ENCODE measurements around the gene SDR42E2.
A peak's percentile ranks its signal among the peaks of the same experiment; 100 is the strongest.

Gene SDR42E2

GRCh38 chr16:22138482-22138881 is 23.8 kb upstream of the SDR42E2 start:
- TF ChIP-seq SCRT2 (tag by site-specific recombination; IDR thresholded peaks at IDR 0.05) (0 out of 2 replicates have a peak, but pooled peaks have one; percentile 21), ZNF548 (tag by site-specific recombination; IDR thresholded peaks at IDR 0.05) (no peak)
- H3K27ac ChIP-seq (ENCODE audit: extremely low read depth, low read depth, low read length), result no peak overlapping the region
- ChIA-PET POLR2A (no interaction called here), CTCF (no interaction called here)
- H3K9me3 ChIP-seq (ENCODE audit: control insufficient read depth, insufficient read depth, low read depth, low read length), result no peaks in the 10 kb centered on the region
- no peaks in the 10 kb centered on the region for H3K4me1 ChIP-seq (ENCODE audit: control insufficient read depth, insufficient read depth, low read length)
- no peaks in the 10 kb centered on the region for H3K36me3 ChIP-seq (ENCODE audit: control insufficient read depth in 2 of 2, insufficient read depth in 1 of 2, low read length in 2 of 2)
- no peak overlapping the region for H3K4me3 ChIP-seq (ENCODE audit: low read depth, low read length)

- Histone ChIP-seq H3K4me3 (ENCODE audit: low read depth, low read length) (no peak overlapping the region), H3K36me3 (ENCODE audit: control insufficient read depth in 2 of 2, insufficient read depth in 1 of 2, low read length in 2 of 2) (no peaks in the 10 kb centered on the region), H3K4me1 (ENCODE audit: control insufficient read depth, insufficient read depth, low read length) (no peaks in the 10 kb centered on the region), H3K9me3 (ENCODE audit: control insufficient read depth, insufficient read depth, low read depth, low read length) (no peaks in the 10 kb centered on the region), H3K27ac (ENCODE audit: extremely low read depth, low read depth, low read length) (no peak overlapping the region)
- TF ChIP-seq ZNF621 (tag by site-specific recombination; IDR thresholded peaks at IDR 0.05) (no peak), ZNF561 (tag by site-specific recombination; IDR thresholded peaks at IDR 0.05; ENCODE audit: borderline replicate concordance) (no peak)
- CTCF ChIA-PET, result no interaction called here
- POLR2A ChIA-PET, result interaction anchor here (0.7 to 1.1 kb wide), 2 partner anchors 56 to 131 kb away, joined by 3 read pairs; partner anchors contain the start of gene MOSMO
These were observed 23.3 kb upstream of the SDR42E2 start for GRCh38 chr16:22139008-22139407.

- no peak overlapping the region for H3K27ac ChIP-seq (ENCODE audit: extremely low read depth, low read depth, low read length)
- TF ChIP-seq HOXD13 (CRISPR knock-in tag; IDR thresholded peaks at IDR 0.05; ENCODE audit: borderline replicate concordance) (no peak), ZNF623 (tag by site-specific recombination; IDR thresholded peaks at IDR 0.05) (no peak), ZNF558 (tag by site-specific recombination; IDR thresholded peaks at IDR 0.05) (no peak), ZNF214 (tag by site-specific recombination; IDR thresholded peaks at IDR 0.05; ENCODE audit: borderline replicate concordance) (no peak), ZNF514 (tag by site-specific recombination; IDR thresholded peaks at IDR 0.05) (no peak), REPIN1 (tag by site-specific recombination; IDR thresholded peaks at IDR 0.05; ENCODE audit: low read depth) (no peak), ZBTB48 (tag by site-specific recombination; IDR thresholded peaks at IDR 0.05) (no peak), ZNF639 (tag by site-specific recombination; IDR thresholded peaks at IDR 0.05) (no peak), PRDM1 (tag by site-specific recombination; IDR thresholded peaks at IDR 0.05) (no peak), ZNF560 (tag by site-specific recombination; IDR thresholded peaks at IDR 0.05; ENCODE audit: borderline replicate concordance) (no peak), ZBTB10 (tag by site-specific recombination; IDR thresholded peaks at IDR 0.05) (no peak), ZFP69B (tag by site-specific recombination; IDR thresholded peaks at IDR 0.05) (no peak), KLF1 (tag by site-specific recombination; IDR thresholded peaks at IDR 0.05) (no peak)
- CTCF ChIA-PET, result interaction anchor here (0.7 to 1.2 kb wide), 2 partner anchors 41 to 46 kb away, joined by 3 to 4 read pairs; no protein-coding TSS in a partner anchor
- H3K36me3 ChIP-seq (ENCODE audit: control insufficient read depth in 2 of 2, insufficient read depth in 1 of 2, low read length in 2 of 2), result no peaks in the 10 kb centered on the region
- H3K4me3 ChIP-seq (ENCODE audit: low read depth, low read length), result no peak overlapping the region
- H3K9me3 ChIP-seq (ENCODE audit: control insufficient read depth, insufficient read depth, low read depth, low read length), result no peaks in the 10 kb centered on the region
- POLR2A ChIA-PET, result interaction anchor here (0.7 to 1.1 kb wide), 2 partner anchors 57 to 132 kb away, joined by 3 read pairs; partner anchors contain the start of gene MOSMO
- H3K4me1 ChIP-seq (ENCODE audit: control insufficient read depth, insufficient read depth, low read length), result no peaks in the 10 kb centered on the region
These were observed 22.6 kb upstream of the SDR42E2 start for GRCh38 chr16:22139732-22140131.

All from HEK293 (cell line).